ENCODE data around the gene FDXR. TPM values are rescaled to one million over a fixed set of nuclear protein-coding genes. Genes with fewer than 3 reads are reported as not detected.
A peak's percentile ranks its signal among the peaks of the same experiment; 100 is the strongest.
"Not testable (repeated sequence)": the region's sequence is repeated elsewhere in the genome, so short reads cannot be mapped to it uniquely, and the experiment has no call there.

Gene FDXR
- total and polyA plus RNA-seq, 2 donors = 8.2 to 14.1 TPM

DNA sequence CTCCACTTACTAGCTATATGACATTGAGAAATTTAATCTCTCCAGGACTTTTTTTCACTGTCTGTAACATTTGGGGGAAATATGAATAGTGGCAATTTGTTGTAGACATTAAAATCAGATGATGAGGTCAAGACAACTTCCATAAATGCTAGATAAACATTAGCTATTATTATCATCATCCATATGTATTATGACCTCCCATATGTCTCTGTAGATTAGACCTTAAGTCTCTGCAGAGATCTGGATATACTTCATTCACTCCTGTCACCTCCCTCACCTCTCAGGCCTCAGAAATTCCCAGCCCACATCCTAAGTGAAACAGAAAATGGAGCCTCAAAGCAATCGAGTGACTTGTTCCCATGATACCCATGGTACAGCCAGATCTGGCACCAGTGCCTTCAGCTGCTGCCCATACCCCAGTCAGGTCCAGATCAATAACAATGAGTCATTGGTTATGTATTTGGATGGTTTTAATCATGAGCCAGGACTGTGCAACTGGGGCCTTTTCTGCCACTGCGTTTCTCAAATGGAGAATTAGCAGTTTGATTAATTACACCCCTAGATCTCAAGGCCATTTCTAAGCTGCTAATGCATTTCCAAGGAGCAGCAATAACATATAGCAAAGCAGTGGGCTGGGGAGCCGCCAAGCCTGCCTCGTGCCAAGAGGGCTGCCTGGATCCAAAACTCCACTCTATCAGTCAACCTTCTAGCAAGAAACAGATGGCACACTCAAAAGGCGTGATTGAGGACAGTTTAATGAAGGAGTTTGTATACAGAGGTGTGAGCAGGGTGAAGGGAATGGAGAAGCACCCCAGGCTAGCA, 2.6 kb upstream of the FDXR start:
- Histone ChIP-seq H3K27ac (ENCODE audit: low read depth in 1 of 2, low read length in 1 of 2) (no peak overlapping the region), H3K4me3 (ENCODE audit: low read length in 2 of 2) (no peak overlapping the region), H3K27me3 (ENCODE audit: control insufficient read depth in 2 of 2, insufficient read depth in 1 of 2, low read length in 1 of 2) (peaks cover 0 to 12% of the 10 kb centered on the region in 2 donors), H3K4me1 (ENCODE audit: control insufficient read depth in 2 of 2, insufficient read depth in 2 of 2, low read length in 2 of 2) (peaks cover 13 to 18% of the 10 kb centered on the region in 2 donors), H3K36me3 (ENCODE audit: control insufficient read depth in 2 of 2, insufficient read depth in 2 of 2, low read length in 1 of 2) (no peaks in the 10 kb centered on the region), H3K9me3 (ENCODE audit: control insufficient read depth in 2 of 2, insufficient read depth in 1 of 2, low read length in 1 of 2) (no peaks in the 10 kb centered on the region)
- no peak for DNase-seq (ENCODE audit: low read depth in 6 of 9, low spot score in 9 of 9)
- 92% methylated on average over 5 of the region's 5 CpGs for WGBS

DNA sequence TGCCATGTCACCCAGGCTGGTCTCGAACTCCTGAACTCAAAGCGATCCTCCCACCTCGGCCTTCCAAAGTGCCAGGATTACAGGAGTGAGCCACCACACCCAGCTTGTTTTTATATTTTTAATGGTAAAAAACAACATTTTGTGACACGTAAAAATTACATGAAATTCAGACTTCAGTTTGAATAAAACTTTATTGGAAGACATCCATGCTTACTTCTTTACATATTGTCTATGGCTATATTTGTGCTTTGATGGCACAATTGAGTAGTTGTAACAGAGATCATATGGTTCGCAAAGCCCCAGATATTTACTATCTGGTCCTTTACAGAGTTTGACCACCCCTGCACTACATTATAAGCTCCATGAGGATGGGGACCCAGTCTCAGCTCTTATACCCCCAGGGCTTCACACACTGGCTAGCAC, 1.8 kb upstream of the FDXR start:
- Histone ChIP-seq H3K27me3 (ENCODE audit: control insufficient read depth in 2 of 2, insufficient read depth in 1 of 2, low read length in 1 of 2) (peaks cover 0 to 11% of the 10 kb centered on the region in 2 donors), H3K9me3 (ENCODE audit: control insufficient read depth in 2 of 2, insufficient read depth in 1 of 2, low read length in 1 of 2) (no peaks in the 10 kb centered on the region), H3K36me3 (ENCODE audit: control insufficient read depth in 2 of 2, insufficient read depth in 2 of 2, low read length in 1 of 2) (no peaks in the 10 kb centered on the region), H3K4me3 (ENCODE audit: low read length in 2 of 2) (no peak overlapping the region), H3K27ac (ENCODE audit: low read depth in 1 of 2, low read length in 1 of 2) (no peak overlapping the region), H3K4me1 (ENCODE audit: control insufficient read depth in 2 of 2, insufficient read depth in 2 of 2, low read length in 2 of 2) (peaks cover 13 to 18% of the 10 kb centered on the region in 2 donors)
- WGBS = 98% methylated on average over 5 of the region's 5 CpGs
- DNase-seq (ENCODE audit: low read depth in 6 of 9, low spot score in 9 of 9) = no peak

DNA sequence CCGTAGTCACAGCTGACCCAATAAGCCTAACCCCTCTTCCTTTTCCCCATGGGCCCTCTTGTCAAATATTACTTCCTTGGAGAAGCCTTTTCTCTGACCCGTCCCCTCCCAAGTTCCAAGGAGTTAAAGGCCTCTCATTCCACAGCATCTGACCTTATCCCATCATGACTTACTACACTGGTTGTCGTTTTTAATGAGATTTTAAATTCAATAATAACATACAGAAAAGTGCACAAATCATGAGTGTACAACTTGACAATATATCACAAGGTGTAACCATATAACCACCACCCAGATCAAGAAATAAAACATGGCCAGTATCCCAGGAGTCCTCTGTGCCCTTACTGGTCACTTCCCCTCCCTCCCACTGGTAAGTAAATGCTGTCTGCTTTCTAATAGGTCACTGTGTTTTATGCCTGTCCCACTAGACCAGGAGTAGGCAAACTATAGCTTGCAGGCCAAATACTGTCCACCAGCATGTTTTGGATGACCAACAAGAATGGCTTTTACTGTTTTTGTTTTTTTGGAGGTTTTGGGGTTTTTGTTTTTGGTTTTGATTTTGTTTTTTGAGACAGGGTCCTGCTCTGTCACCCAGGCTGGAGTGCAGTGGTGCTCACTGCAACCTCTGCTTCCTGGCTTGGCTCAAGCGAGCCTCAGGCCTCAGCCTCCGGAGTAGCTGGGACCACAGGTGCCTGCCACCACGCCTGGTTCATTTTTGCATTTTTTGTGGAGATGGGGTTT, 1.2 kb upstream of the FDXR start:
- H3K4me1 ChIP-seq (ENCODE audit: control insufficient read depth in 2 of 2, insufficient read depth in 2 of 2, low read length in 2 of 2) = peaks cover 13 to 18% of the 10 kb centered on the region in 2 donors
- H3K27ac ChIP-seq (ENCODE audit: low read depth in 1 of 2, low read length in 1 of 2) = peak overlapping the region in 1 of 2 donors; percentile 60
- peak overlapping the region; percentile 59 to 60 for H3K4me3 ChIP-seq (ENCODE audit: low read length in 2 of 2)
- H3K9me3 ChIP-seq (ENCODE audit: control insufficient read depth in 2 of 2, insufficient read depth in 1 of 2, low read length in 1 of 2) = no peaks in the 10 kb centered on the region
- WGBS = 65% methylated on average over 6 of the region's 6 CpGs
- peak in 1 of 9 donors; percentile 13 for DNase-seq (ENCODE audit: low read depth in 6 of 9, low spot score in 9 of 9)
- H3K36me3 ChIP-seq (ENCODE audit: control insufficient read depth in 2 of 2, insufficient read depth in 2 of 2, low read length in 1 of 2) = no peaks in the 10 kb centered on the region
- H3K27me3 ChIP-seq (ENCODE audit: control insufficient read depth in 2 of 2, insufficient read depth in 1 of 2, low read length in 1 of 2) = peaks cover 0 to 11% of the 10 kb centered on the region in 2 donors

DNA sequence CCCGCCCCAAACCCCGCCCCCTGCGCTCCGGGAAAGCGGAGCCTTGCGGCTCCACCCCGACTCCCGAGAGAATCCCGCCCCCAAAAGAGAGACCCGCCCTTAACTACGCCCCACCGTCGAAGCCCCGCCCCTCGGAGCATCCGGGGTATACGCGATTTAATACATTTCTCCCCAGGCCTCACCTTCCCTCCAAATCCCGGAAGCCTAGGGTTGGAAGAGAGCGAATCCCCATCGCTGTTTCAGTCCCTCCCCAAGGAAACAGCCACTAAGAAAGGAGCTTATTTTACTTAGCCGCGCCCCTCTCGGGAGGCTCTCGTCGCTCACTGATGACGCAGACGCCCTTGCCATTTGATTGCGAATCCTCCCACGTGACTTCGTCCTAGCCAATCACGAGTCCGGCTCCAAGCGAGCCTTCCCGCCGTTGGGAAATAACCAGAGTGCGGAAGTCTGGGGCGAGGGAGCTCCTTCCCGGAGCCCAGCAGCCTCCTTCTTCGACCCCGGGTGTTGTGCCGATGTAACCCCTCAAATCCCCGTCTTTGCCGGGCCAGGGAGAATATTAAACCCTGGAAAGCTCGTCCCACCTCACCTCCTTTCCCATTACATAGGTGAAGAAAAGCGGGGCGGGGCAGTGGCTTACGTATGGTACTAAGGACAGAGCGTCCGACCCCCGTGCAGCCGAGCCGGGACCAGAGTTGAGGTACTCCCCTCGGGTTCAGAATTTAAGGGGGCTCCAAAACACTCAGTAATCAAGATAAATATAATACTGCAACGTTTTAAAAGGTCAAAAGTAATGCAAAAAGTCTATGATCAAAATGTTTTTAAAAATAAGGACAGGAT, 461 bp upstream of the FDXR start:
- peak overlapping the region; percentile 59 to 60 for H3K4me3 ChIP-seq (ENCODE audit: low read length in 2 of 2)
- no peaks in the 10 kb centered on the region for H3K36me3 ChIP-seq (ENCODE audit: control insufficient read depth in 2 of 2, insufficient read depth in 2 of 2, low read length in 1 of 2)
- under 1% methylated on average over 55 of the region's 55 CpGs for WGBS
- peaks cover 13 to 18% of the 10 kb centered on the region in 2 donors for H3K4me1 ChIP-seq (ENCODE audit: control insufficient read depth in 2 of 2, insufficient read depth in 2 of 2, low read length in 2 of 2)
- no peaks in the 10 kb centered on the region for H3K9me3 ChIP-seq (ENCODE audit: control insufficient read depth in 2 of 2, insufficient read depth in 1 of 2, low read length in 1 of 2)
- DNase-seq (ENCODE audit: low read depth in 6 of 9, low spot score in 9 of 9) = peak; percentile 98 to 100 (median 99)
- H3K27me3 ChIP-seq (ENCODE audit: control insufficient read depth in 2 of 2, insufficient read depth in 1 of 2, low read length in 1 of 2) = peaks cover 0 to 10% of the 10 kb centered on the region in 2 donors
- H3K27ac ChIP-seq (ENCODE audit: low read depth in 1 of 2, low read length in 1 of 2) = peak overlapping the region; percentile 60 to 61

DNA sequence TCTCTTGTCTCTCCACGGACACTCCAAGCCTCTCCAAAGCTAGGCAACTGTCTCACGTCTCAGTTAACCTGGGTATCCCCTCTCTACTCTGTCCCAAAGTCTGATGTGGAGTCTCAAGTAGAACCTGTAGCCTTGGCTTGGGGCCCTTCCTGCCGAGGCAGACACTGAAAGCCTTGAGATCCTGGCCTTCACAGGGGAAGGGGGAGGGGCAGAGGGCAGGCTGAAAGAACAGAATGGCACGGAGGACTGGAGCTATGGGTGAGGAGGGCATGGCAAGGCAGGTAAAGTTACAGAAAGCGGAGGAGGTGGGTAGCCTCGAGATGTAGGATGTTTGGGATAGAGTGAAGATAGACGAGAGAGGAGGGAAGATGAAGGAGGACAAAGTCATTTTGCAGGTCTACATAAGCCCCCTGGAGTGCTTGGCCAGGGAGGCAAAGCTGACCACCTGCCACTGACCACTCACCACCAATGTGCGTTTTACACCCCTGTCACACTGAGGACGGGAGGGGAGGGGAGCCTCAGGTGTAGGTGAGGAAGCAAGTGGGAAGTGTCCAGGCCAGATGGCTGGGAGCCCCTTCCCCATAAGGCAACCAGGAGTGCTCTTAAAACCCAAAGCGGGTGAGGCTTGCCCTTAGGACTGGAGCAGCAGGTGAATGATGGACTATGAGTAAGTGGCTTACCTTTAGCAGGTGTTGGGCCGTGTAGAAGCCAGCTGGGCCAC, 1.3 kb downstream of the FDXR start:
- H3K4me3 ChIP-seq (ENCODE audit: low read length in 2 of 2) = no peak overlapping the region
- no peak overlapping the region for H3K27ac ChIP-seq (ENCODE audit: low read depth in 1 of 2, low read length in 1 of 2)
- 90% methylated on average over 11 of the region's 11 CpGs for WGBS
- no peaks in the 10 kb centered on the region for H3K27me3 ChIP-seq (ENCODE audit: control insufficient read depth in 2 of 2, insufficient read depth in 1 of 2, low read length in 1 of 2)
- no peak for DNase-seq (ENCODE audit: low read depth in 6 of 9, low spot score in 9 of 9)
- H3K9me3 ChIP-seq (ENCODE audit: control insufficient read depth in 2 of 2, insufficient read depth in 1 of 2, low read length in 1 of 2) = no peaks in the 10 kb centered on the region
- H3K4me1 ChIP-seq (ENCODE audit: control insufficient read depth in 2 of 2, insufficient read depth in 2 of 2, low read length in 2 of 2) = peaks cover 13 to 18% of the 10 kb centered on the region in 2 donors
- H3K36me3 ChIP-seq (ENCODE audit: control insufficient read depth in 2 of 2, insufficient read depth in 2 of 2, low read length in 1 of 2) = no peaks in the 10 kb centered on the region

DNA sequence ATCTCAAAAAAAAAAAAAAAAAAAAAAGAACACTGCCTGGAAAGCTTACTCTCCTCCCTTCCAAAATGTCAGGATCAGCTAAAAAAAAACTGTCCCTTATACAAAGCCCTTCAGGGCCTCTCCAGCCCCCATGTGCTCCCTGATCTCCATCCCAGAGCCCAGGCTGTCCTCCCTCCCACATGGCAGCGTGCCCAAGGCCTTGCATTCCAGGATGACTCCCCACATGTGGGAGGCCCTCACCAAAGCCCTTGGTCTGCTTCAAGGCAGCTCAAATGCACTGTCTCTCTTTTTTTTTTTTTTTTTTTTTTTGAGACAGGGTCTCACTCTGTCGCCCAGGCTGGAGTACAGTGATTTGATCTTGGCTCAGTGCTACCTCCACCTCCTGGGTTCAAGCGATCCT, 2.3 kb downstream of the FDXR start:
- Histone ChIP-seq H3K4me1 (ENCODE audit: control insufficient read depth in 2 of 2, insufficient read depth in 2 of 2, low read length in 2 of 2) (peaks cover 13 to 18% of the 10 kb centered on the region in 2 donors), H3K36me3 (ENCODE audit: control insufficient read depth in 2 of 2, insufficient read depth in 2 of 2, low read length in 1 of 2) (no peaks in the 10 kb centered on the region), H3K4me3 (ENCODE audit: low read length in 2 of 2) (no peak overlapping the region), H3K9me3 (ENCODE audit: control insufficient read depth in 2 of 2, insufficient read depth in 1 of 2, low read length in 1 of 2) (no peaks in the 10 kb centered on the region), H3K27me3 (ENCODE audit: control insufficient read depth in 2 of 2, insufficient read depth in 1 of 2, low read length in 1 of 2) (no peaks in the 10 kb centered on the region), H3K27ac (ENCODE audit: low read depth in 1 of 2, low read length in 1 of 2) (no peak overlapping the region)
- WGBS = 98% methylated on average over 3 of the region's 3 CpGs
- DNase-seq (ENCODE audit: low read depth in 6 of 9, low spot score in 9 of 9) = no peak

DNA sequence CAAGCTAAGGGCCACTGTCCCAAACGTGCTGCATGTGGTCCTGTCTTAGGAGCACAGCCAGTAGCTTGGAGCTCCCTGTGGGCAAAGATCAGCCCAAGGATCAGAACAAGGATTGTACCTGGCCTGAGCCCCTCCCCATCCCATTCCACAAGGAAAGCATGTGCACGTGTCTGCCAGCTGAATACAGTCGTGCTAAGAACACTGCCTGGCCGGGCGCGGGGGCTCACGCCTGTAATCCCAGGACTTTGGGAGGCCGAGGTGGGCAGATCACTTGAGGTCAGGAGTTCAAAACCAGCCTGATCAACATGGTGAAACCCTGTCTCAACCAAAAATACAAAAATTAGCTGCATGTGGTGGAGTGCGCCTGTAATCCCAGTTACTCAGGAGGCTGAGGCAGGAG, 2.8 kb downstream of the FDXR start:
- not testable (repeated sequence) for H3K4me3 ChIP-seq (ENCODE audit: low read length in 2 of 2); H3K27me3 ChIP-seq (ENCODE audit: control insufficient read depth in 2 of 2, insufficient read depth in 1 of 2, low read length in 1 of 2); H3K36me3 ChIP-seq (ENCODE audit: control insufficient read depth in 2 of 2, insufficient read depth in 2 of 2, low read length in 1 of 2); DNase-seq (ENCODE audit: low read depth in 6 of 9, low spot score in 9 of 9); H3K9me3 ChIP-seq (ENCODE audit: control insufficient read depth in 2 of 2, insufficient read depth in 1 of 2, low read length in 1 of 2); H3K27ac ChIP-seq (ENCODE audit: low read depth in 1 of 2, low read length in 1 of 2)
- WGBS = 97% methylated on average over 9 of the region's 9 CpGs
- peaks cover 13 to 18% of the 10 kb centered on the region in 2 donors for H3K4me1 ChIP-seq (ENCODE audit: control insufficient read depth in 2 of 2, insufficient read depth in 2 of 2, low read length in 2 of 2)

DNA sequence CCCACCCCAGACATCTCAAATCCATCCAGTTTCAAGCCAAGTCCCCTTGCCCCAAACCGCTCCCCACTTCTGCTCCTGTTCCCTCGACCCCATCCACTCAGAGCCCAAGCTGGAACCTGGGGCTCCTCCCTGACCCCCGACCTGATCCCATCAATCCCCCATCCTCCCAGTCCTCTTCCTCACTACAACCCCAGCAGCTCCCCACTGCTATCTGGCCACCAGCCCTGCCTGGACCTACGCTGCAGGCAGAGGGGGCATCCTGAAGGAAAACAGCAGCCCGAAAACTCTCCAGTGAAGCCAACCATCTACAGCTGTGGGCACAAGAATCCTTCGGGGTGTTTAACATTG, 3.9 kb downstream of the FDXR start:
- 96% methylated on average over 6 of the region's 6 CpGs for WGBS
- Histone ChIP-seq H3K27ac (ENCODE audit: low read depth in 1 of 2, low read length in 1 of 2) (no peak overlapping the region), H3K27me3 (ENCODE audit: control insufficient read depth in 2 of 2, insufficient read depth in 1 of 2, low read length in 1 of 2) (peaks cover 0 to 3% of the 10 kb centered on the region in 2 donors), H3K36me3 (ENCODE audit: control insufficient read depth in 2 of 2, insufficient read depth in 2 of 2, low read length in 1 of 2) (no peaks in the 10 kb centered on the region), H3K4me3 (ENCODE audit: low read length in 2 of 2) (no peak overlapping the region), H3K4me1 (ENCODE audit: control insufficient read depth in 2 of 2, insufficient read depth in 2 of 2, low read length in 2 of 2) (peaks cover 11 to 14% of the 10 kb centered on the region in 2 donors), H3K9me3 (ENCODE audit: control insufficient read depth in 2 of 2, insufficient read depth in 1 of 2, low read length in 1 of 2) (no peaks in the 10 kb centered on the region)
- no peak for DNase-seq (ENCODE audit: low read depth in 6 of 9, low spot score in 9 of 9)
